HCT116 (cell line): ENCODE measurements around the gene EBPL.

Experiments used
- CTCF ChIP-seq, 3 experiments: fragments of 200-600 bp in 1 of 3; sonication (generic) in 1 of 3; IDR thresholded peaks in 2 of 3; conservative IDR thresholded peaks in 1 of 3; 2 replicates each; pipeline ENCODE4 v1.5.1; 2012 to 2017; ENCODE audit warnings: low read depth in 2 of 3, low read length in 2 of 3, antibody characterized with exemption in 1 of 3, borderline replicate concordance in 1 of 3, control low read depth in 1 of 3, mild to moderate bottlenecking in 1 of 3, mixed read lengths in 1 of 3, mixed run types in 1 of 3, moderate library complexity in 1 of 3; ENCODE audit not compliant: insufficient read depth in 1 of 3
- EZH2 ChIP-seq: fragments of 200-600 bp; sonication (generic); IDR thresholded peaks from 2 replicates; pipeline ENCODE4 v1.6.1; 2017; ENCODE audit warnings: antibody characterized with exemption, mixed run types

GRCh38 chr13:49739498-49740187 lies 48.4 kb upstream of the EBPL start:
- TF ChIP-seq EZH2 (no peak), CTCF (IDR thresholded peaks at IDR 0.05 in 2 of 3, conservative IDR thresholded peaks at IDR 0.05 in 1 of 3; ENCODE audit: borderline replicate concordance in 1 of 3, insufficient read depth in 1 of 3, low read depth in 2 of 3, low read length in 2 of 3) (no peak)
